DOHH2 (cell line): ENCODE data around the gene VAV2.

Source experiments
- H3F3A ChIP-seq: fragments of 200-600 bp; sonication (generic), shearing (Covaris generic); 2 replicates; pipeline ENCODE4 v1.6.0; 2016; ENCODE audit warnings: antibody characterized with exemption, mild to moderate bottlenecking; ENCODE audit not compliant: control insufficient read depth, insufficient read depth
- H3K27ac ChIP-seq: fragments of 200-600 bp; sonication (generic); 2 replicates; pipeline ENCODE4 v1.5.1; 2014; ENCODE audit warnings: low read depth, mild to moderate bottlenecking, low read length, moderate library complexity
- H3K27me3 ChIP-seq: fragments of 200-600 bp; sonication (generic); 2 replicates; pipeline ENCODE4 v1.6.1; 2014; ENCODE audit warnings: mild to moderate bottlenecking, low read length, mixed read lengths; ENCODE audit not compliant: control insufficient read depth
- H3K36me3 ChIP-seq: fragments of 200-600 bp; sonication (generic); 2 replicates; pipeline ENCODE4 v1.6.1; 2014; ENCODE audit warnings: mild to moderate bottlenecking, low read length, moderate library complexity, mixed read lengths; ENCODE audit not compliant: control insufficient read depth
- H3K4me1 ChIP-seq: fragments of 200-600 bp; sonication (generic); 2 replicates; pipeline ENCODE4 v1.6.1; 2014; ENCODE audit warnings: mild to moderate bottlenecking, low read length, mixed read lengths; ENCODE audit not compliant: control insufficient read depth
- H3K4me2 ChIP-seq: fragments of 200-600 bp; sonication (generic); 2 replicates; pipeline ENCODE4 v1.6.0; 2014; ENCODE audit warnings: mild to moderate bottlenecking, low read length, moderate library complexity
- H3K4me3 ChIP-seq: fragments of 200-600 bp; sonication (generic); 2 replicates; pipeline ENCODE4 v1.5.1; 2014; ENCODE audit warnings: mild to moderate bottlenecking, low read length, mixed read lengths
- H3K79me2 ChIP-seq: fragments of 200-600 bp; sonication (generic); 2 replicates; pipeline ENCODE4 v1.6.1; 2014; ENCODE audit warnings: mild to moderate bottlenecking, low read length, mixed read lengths; ENCODE audit not compliant: control insufficient read depth
- H3K9me2 ChIP-seq: fragments of 200-600 bp; sonication (generic); replicated peaks from 2 replicates; pipeline ENCODE4 v1.6.1; 2014; ENCODE audit warnings: mild to moderate bottlenecking, low read length, mixed read lengths; ENCODE audit not compliant: control insufficient read depth
- H3K9me3 ChIP-seq: fragments of 200-600 bp; sonication (generic); 2 replicates; pipeline ENCODE4 v1.6.1; 2014; ENCODE audit warnings: antibody characterized with exemption, low read length, mixed read lengths; ENCODE audit not compliant: control insufficient read depth, insufficient read depth
- H4K20me1 ChIP-seq: fragments of 200-600 bp; sonication (generic); 2 replicates; pipeline ENCODE4 v1.6.0; 2014; ENCODE audit warnings: low read depth, mild to moderate bottlenecking, antibody characterized with exemption, low read length, moderate library complexity; ENCODE audit not compliant: control insufficient read depth, insufficient read depth
- CTCF ChIP-seq: fragments of 200-600 bp; sonication (generic); IDR thresholded peaks from one replicate; pipeline ENCODE4 v1.5.1; 2014; ENCODE audit warnings: antibody characterized with exemption, mild to moderate bottlenecking, low read depth, low read length; ENCODE audit not compliant: poor library complexity, severe bottlenecking
- EZH2phosphoT487 ChIP-seq: fragments of 200-600 bp; sonication (generic); IDR thresholded peaks from 2 replicates; pipeline ENCODE4 v1.6.1; 2017; ENCODE audit warnings: borderline replicate concordance, mild to moderate bottlenecking, antibody characterized with exemption, low read length, moderate library complexity, mixed read lengths

Gene VAV2

GRCh38 chr9:133823189-133824105 is 168.7 kb downstream of the VAV2 start:
- Histone ChIP-seq H3K4me3 (peak overlapping the region; percentile 59), H3K9me3 (no peaks in the 10 kb centered on the region), H3K27ac (peak overlapping the region; percentile 47), H3K4me2 (peak overlapping the region; percentile 67), H3K79me2 (no peaks in the 10 kb centered on the region), H4K20me1 (no peaks in the 10 kb centered on the region), H3F3A (peaks cover 3% of the 10 kb centered on the region; the same call in 1 of the 2 replicates), H3K4me1 (peaks cover 32% of the 10 kb centered on the region), H3K36me3 (no peaks in the 10 kb centered on the region; the same call in 1 of the 2 replicates), H3K27me3 (no peaks in the 10 kb centered on the region), H3K9me2 (no peaks in the 10 kb centered on the region)
- TF ChIP-seq CTCF (no peak), EZH2phosphoT487 (no peak)

- peak overlapping the region; percentile 67 for H3K4me2 ChIP-seq
Measured at GRCh38 chr9:133822430-133823065, 169.6 kb downstream of the VAV2 start.

More at GRCh38 chr9:133822430-133823065, 169.6 kb downstream of the VAV2 start:
- Histone ChIP-seq H3K36me3 (no peaks in the 10 kb centered on the region; the same call in 1 of the 2 replicates), H3K4me3 (peak overlapping the region; percentile 59), H3K27ac (peak overlapping the region; percentile 47), H3F3A (peaks cover 3% of the 10 kb centered on the region; the same call in 1 of the 2 replicates), H4K20me1 (no peaks in the 10 kb centered on the region), H3K27me3 (no peaks in the 10 kb centered on the region), H3K79me2 (no peaks in the 10 kb centered on the region), H3K9me2 (no peaks in the 10 kb centered on the region), H3K9me3 (no peaks in the 10 kb centered on the region), H3K4me1 (peaks cover 32% of the 10 kb centered on the region)
- TF ChIP-seq CTCF (no peak), EZH2phosphoT487 (no peak)
